HG03520 (cell line): Measurements from ENCODE around the gene PDZRN3.

Experiments
- ATAC-seq: cut with Tn5 transposase; IDR thresholded peaks from one replicate; pipeline ENCODE4 v1.9.1; 2021; ENCODE audit warnings: mild to moderate bottlenecking, moderate library complexity; ENCODE audit not compliant: unreplicated experiment

PDZRN3 gene

DNA sequence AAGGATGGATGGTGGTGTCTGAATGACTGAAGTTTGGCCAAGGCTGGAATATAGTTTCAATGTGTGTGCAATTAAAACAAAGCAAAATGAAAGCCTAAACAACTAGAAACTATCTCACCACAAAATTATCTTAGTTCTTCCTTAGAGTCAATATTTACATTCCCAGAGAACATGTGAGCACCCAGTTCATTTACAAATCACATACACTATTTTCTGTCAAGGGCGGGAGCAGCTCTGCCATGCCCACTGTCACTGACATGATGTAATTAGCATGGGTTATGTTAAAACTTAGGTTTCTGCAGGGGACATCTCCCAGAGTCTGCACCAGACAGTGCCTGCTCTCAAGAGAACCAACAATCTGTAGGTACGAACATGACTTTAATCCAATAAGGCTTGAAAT is 65.0 kb downstream of the PDZRN3 start:
- no peak for ATAC-seq

DNA sequence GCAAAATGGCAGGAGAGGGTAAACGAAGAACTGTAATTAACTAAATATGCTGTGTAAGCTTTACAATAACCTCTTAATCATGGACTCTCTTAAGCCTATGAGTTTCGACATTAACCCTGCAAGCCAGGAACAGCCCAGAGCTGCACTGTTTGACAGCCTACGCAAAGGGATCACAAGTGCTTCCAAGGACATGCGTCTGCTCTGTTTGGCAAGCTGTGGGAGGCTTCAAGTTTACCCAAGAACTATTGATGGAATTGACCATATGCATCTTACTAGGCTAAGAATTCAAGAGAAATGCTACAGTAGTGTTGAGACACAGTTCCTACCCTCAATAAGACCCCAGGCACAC is 66.0 kb downstream of the PDZRN3 start:
- no peak for ATAC-seq

DNA sequence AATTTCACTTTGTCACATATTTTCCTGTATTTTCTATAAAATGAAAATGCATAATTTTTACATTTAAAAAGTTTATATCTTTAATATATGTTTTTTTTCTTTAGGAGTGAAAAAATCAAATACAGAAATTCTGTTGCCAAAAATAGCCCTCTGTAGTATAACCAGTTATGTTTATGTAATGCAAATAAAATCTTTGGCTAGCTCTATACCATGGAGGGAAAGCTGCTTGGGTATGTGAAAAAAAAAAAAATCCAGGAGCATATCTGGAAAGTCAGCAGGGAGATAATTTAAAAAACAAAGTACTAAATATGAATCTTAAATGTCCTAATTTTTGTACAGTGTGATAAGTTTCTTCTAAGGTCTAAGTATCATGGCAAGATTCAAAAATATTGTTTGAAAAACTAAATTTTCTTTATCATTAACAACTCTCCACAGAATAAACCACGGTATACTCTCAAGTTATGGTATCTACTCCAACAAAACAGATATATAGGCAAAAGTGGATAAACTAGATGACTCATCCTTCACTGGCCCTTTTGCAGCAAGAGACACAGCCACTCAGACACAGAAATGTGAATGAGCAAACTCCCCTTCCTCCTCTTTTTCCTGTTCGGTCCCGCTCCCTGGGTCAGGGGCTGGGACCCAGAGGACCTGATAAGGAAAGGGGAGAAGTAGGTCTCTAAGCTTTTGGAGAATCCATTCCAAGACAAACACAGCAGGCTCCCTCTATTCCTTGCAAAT is 66.6 kb downstream of the PDZRN3 start:
- no peak for ATAC-seq

DNA sequence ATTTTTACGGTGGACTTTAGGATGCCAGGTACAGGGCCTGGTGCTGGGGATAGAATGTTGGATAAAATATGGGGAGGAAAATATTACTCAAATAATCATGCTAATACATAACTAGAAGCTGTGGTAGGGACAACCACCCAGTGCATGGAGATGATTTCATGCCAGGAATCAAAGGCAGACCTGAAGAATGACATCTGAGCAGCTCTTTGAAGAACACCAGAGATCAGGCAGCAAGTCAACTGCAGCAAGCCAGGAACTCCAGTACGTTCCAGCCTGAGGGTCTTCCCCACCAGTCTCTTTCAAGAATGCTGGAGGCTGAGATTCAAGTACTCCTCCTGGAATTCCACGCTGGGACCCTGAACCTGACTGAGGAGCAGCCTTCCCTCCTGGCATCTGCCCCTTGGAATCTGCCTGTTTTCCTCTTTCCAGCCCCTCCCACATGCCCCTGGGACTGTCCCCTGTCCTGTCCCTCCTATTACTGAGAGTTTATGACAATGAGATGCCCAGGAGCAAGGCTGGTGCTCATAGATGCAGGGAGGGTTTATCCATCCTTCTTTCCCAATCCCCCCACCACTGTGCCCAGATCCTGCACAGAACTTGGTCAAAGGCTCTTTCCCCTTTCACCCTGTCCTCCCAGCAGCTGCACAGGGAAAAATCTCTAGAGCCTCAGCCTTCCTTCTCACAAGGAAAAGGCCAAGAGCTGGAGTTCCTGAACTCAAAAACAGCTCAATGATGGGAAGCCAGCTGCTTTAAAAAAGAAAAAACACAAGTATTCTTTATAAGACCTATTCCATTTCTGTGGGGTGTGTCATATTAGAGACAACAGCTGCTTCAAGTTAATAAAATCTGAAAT is 68.0 kb downstream of the PDZRN3 start:
- ATAC-seq: no peak

DNA sequence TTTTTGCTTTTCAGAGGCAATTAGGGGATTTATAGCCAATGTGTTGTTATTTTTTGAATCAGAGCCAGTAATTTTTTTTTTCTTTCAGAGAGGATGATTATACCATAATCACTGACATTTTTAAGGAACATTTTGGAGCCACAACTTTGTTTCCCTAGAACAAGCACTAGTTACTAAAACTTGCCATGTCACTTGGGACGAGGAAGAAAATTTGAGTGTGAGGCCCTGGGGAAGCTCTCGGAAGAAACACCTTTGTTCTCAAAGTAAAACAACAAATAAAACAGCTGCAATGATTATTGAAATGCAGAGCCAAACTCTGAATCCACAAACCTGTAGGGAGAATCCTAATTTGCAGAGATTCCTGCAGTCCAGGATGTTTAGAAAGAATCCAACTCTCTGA is 69.7 kb downstream of the PDZRN3 start:
- no peak for ATAC-seq

DNA sequence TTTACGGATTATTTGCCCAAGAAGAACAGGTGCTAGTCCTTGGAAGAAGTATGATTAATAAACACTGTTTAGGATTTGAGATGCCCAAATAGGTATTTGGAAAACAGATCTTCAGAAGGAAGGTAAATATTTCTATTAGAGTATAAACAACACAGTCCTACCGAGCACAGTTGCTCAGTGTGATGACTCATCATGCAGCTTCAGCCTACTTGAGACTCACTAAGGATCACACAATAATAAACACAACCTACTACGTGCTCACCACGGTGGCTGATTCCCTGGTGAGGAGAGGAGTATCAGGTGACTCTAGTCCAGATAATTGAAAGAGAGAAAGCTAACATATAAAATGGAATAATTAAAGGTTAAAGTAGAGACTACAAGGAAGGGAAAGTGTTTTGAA is 72.0 kb downstream of the PDZRN3 start:
- ATAC-seq: no peak

DNA sequence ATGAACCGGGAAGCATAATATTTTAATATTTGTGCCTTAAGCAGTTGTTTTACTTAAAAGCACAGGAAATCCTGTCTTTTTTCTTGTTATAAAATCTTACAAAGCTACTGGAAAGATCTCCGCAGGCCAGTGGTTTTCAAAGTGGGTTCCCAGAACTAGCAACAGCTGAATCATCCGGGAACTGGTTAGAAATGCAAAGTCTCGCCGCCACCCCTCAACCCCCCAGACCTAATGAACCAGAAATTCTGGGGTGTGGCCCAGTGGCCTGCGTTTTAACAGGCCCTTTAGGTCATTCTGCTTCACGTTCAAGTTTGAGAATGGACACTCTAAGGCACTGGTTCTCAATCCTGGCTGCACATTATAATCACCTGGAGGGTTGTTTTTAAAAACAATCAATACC is 74.7 kb downstream of the PDZRN3 start:
- ATAC-seq: no peak

DNA sequence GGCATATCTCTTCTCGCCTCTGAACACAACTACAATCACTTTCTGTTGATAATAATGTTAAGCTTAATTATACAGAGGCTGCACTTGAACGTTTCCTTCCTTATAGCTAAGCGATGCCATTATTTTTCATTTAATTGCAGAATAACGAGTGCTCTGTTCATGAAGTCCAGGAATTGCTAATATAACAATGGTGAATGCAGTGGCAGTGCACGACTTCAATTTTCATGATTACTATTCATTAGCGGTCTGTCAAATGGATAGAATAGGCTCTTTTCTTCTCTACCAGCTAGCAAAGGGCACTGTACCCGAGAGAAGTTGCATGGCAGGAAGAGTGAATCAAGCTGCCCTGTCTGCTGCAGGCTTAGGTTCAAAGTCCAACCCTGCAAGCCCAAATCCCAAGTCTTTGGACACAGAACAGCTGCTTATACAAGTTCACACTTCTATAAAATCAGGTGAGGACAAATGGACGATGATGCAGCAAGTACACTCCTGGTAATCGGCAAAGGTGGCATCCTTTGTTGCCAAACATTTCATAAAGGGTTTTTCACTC is 75.6 kb downstream of the PDZRN3 start:
- no peak for ATAC-seq

DNA sequence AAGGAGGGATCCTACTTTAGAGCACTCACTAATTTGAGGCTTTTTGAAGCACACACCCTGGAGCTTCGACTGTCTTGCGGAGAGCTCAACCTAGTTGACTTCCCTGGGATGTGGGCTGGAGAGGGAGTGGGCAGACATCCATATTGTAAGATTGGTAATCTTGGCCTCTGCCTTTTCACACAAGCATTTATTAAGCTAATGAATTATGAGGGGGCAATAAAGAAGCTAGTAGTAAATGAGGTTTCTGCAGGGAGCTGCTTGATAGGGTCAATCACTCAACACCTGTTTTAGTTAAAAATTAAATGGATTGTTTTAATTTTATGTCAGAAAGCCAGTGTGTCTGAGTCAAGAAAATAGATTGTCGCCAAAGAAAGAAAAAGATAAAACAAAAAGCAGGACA is 76.3 kb downstream of the PDZRN3 start:
- ATAC-seq: no peak

DNA sequence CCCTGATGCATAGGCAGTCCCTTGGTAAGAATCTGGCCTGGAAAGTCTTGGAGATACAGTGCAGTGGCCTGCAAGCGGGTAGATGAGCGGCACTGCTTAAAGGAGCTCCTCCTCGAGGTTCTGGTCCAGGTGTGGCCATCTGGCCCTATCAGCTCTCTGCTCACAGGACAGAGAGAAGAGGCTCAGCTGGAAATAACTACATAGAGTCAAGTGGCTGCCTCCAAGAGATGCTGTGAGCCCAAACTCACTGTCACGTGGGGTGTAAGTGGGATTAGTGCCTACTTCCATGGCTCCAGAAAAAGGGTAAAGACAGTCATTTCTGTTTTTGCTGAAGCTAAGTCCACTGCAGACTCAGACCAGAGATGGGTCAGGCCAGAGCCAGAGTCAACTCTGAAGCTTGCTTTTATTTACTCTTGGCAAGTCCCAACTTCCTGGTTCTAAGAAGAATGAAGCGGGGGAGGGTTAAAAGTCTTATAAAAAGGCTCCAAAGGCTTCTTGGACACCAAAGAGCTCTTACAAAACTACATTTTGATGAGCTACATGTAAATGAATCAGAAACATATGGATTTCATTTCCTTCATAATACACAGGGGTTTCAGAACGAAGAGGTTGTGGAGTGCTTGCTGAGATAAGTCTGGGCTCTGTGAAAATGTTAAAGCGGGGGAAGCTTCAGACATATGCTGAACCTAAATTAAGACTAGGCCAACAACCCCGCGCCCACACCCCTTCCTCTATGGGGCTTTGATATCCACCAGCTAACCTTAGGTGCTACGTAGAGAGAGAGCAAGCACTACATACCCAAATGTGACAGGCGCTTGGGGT is 77.1 kb downstream of the PDZRN3 start:
- ATAC-seq: no peak

DNA sequence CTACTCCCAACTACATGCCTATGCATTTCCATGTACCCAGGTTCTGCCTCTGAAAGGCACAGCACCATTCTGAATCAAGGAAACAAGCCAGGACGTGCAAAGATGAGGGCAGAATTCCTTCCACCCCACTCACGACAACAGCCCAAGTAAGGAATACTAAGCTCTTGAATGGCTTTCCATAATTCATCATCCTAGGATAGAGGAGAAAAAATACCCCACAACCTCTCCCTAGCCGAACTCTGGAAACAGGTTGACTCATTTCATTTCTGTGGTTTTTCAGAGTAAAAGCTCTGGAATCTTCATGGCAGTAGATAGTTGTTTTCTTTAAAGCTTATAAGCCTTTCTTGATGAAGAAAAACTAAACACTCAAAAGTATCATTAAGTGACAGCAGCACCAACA is 77.8 kb downstream of the PDZRN3 start:
- no peak for ATAC-seq

DNA sequence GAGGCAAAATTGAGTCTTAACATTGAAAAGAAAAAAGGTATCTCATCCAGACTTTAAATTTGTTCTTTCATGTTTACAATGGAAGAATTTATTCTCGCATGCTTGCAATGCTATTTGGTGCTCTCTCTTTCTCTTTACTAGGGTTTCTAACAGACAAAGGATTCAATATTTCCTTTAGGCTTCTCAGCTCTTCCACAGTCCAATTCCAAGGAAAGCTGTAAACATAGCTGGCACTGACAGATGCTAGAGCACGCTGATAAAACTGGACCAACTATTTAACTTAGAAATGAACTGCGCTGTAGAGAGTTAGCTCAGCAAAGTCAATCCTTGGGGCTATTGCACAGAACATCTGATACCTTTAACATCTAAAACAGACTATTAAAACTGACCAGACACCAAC is 81.3 kb downstream of the PDZRN3 start:
- ATAC-seq: no peak

DNA sequence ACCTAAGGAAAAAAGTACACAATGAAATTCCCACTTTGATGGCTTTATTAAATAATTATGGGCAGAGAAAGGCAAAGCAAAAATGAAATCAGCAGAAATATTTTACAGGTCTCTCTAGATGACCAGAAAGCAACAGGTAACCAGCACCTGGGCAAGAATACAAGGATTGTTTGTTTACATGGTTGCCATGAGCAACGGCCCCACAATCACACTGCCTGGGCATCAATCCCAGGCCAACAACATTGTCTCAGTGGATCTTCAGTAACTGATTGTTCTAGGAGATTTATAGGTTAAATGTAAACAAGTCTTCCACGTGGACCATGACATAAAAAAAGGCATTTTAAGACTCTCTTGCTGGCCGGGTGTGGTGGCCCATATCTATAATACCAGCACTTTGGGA is 82.6 kb downstream of the PDZRN3 start:
- ATAC-seq: no peak

DNA sequence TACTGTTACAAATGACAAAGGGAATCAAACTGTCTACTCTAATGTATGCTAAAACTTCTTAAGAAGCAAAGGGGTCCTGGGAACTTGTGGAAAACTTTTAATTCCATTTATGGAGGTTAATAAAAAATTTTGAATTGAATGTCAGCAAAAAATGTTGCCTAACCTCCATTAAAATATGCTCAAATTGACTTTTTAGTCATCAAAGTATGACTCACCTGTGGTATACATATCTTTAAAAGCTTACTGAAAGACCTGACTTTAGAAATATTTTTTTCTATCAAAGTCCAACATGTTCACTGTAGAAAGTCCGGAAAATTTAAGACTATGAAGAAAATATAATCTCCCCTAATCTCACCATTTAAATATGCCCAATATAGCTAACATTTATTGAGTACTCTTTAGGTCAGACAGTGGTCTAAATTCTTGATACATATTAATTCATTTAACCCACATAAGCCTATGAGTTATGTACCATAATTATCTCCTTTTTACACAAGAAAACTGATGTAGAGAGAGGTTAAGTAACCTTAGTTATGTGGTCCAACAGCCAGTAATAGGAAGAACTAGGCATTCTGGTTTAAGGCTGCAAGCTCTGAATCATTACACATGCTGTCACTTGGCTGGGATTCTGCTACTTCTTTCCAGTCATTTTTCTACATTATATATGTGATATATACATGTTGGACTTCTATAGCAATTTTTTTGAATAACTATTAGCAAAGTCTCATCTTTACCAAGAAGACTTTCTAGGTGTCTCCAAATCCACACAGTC is 83.6 kb downstream of the PDZRN3 start:
- no peak for ATAC-seq

DNA sequence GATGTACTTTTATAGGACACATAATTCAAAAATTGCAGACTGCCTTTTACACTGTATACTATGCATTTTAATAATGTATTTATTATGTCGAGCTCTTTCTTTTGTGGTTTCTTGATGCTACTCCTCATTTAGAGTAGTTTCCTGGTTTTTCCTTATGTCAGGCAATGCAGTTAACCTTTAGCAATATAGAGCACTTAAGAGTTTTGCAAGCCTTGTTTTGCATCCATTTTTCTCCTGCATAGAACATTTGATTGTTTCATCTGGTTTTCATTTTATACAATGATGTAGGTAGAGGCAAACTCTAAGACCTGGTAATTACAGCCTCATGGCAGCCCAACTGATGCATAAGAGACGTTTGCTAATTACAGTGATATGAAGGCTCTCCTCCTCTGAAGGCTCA is 86.3 kb downstream of the PDZRN3 start:
- ATAC-seq: no peak

DNA sequence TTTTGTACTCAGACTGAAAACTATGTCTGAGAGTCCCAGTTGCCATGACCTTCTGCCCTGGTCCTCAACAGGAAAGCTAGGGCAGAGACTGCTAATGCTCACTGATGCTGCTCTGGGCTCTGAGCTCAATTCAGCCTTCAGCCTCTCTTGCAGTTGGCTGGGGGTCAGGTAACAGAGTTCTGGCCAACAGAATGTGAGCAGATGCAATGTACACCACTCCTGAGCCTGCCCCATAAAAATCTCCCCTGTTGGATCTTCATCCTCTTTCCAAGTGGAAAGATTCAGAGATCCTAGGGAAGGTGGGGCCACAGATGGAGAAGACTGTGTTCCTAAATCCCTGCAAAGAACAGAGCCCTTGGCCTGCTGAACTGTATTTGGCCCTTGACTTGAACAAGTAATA is 87.8 kb downstream of the PDZRN3 start:
- ATAC-seq: no peak

DNA sequence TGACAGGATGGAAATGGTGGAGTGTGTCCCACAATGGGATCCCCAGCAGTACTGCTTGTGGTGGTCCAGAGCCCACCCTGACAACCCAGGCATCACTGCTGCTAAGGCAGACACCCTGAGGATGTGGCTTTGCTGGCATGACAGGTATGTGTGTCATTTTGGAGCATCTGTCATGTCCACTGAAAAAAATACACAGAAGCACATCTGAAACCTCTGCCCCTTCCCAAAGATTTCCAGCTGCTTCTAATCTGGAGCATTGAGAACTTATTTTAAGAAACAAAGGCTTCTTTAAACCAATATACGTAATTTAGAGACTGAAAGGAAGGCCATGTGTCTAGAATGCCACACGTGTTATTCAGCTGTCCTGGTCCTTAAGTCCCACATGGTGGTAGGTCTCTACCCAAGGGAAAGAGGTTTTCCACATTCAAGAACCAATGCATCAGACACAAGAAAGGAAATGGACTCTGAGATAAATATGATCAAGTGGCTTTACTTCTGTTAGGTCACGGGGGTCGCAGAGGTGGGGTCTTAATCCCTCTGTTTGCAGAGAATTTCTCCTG is 88.3 kb downstream of the PDZRN3 start:
- no peak for ATAC-seq

DNA sequence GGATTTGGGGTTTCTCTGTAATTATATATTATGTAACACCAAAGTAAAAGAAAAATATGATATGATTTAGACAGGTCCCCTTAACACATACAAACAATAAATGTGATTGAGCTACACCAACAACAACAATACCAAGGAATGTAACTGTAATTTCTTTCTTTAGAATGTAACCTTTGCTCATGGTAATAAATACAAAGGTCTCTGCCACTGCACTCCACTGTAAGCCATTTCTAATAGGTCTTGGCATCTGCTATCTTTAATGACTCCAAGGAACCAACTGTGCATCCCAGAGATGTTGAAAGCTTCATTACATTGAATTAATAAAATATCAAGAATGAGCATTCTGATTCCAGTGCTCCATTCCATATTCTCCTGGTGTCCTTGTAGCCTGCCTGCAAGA is 88.8 kb downstream of the PDZRN3 start:
- no peak for ATAC-seq

DNA sequence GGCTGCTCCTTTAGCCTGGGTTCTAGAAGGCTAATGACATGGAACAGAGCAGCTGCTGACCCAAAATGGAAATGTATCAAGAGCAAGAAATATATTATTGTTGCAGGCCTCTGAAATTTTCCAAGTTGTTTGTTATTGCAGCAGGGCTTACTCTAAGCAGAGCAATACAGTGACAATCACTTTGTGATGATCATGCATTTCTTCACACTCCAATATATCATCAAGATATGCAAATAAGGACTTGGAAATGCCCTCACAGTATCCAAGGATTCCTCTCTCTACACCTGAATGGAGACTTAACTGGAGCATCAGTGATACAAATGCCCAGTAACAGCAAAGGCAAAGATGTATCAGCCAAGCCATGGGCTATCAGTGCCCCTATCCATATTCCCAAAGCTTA is 89.6 kb downstream of the PDZRN3 start:
- ATAC-seq: no peak

DNA sequence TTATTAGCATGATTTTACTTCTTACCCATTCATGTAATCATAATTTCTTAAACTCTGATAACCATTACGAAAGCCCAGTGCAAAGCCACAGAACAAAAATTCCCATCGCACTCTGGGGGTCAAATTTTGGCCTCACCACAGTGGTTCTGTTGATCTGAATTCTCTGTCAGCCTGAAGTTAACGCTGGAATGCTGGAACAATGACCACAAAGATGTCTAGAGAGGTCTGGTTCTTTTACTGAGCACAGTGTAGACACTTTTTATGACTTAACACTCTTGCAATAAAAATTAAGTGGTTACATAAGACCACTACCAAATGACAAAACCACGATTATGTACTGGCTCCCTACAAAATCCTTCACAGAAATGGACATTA is 94.7 kb downstream of the PDZRN3 start:
- ATAC-seq: no peak
